HEK293 (cell line): Measurements from ENCODE around the gene KLF11.
"Not testable (repeated sequence)": the region's sequence is repeated elsewhere in the genome, so short reads cannot be mapped to it uniquely, and the experiment has no call there.

Experiments used
- MZF1 ChIP-seq: fragments of 450-650 bp; formaldehyde crosslinking; IDR thresholded peaks from 2 replicates; pipeline ENCODE4 v1.5.1; 2017; ENCODE audit warnings: missing biosample characterization, missing genetic modification characterization, borderline replicate concordance
- ZNF585B ChIP-seq: fragments of 450-650 bp; formaldehyde crosslinking; IDR thresholded peaks from 2 replicates; pipeline ENCODE4 v1.5.1; 2016; ENCODE audit warnings: missing biosample characterization, missing genetic modification characterization
- ZNF624 ChIP-seq: fragments of 450-650 bp; formaldehyde crosslinking; IDR thresholded peaks from 2 replicates; pipeline ENCODE4 v1.5.1; 2017; ENCODE audit warnings: missing biosample characterization, missing genetic modification characterization
- TF ChIP-seq, protein P1 (sequence below): fragments of 450-650 bp; formaldehyde crosslinking; IDR thresholded peaks from 2 replicates; pipeline ENCODE4 v1.5.1; 2016; ENCODE audit warnings: missing biosample characterization, missing genetic modification characterization
- TF ChIP-seq, protein P2 (sequence below): sonication (generic); formaldehyde crosslinking; IDR thresholded peaks from 2 replicates; pipeline ENCODE4 v1.8.1; 2022; ENCODE audit warnings: mild to moderate bottlenecking, moderate library complexity, missing genetic modification reagents
- TF ChIP-seq, protein P3 (sequence below): IDR thresholded peaks from 2 replicates; pipeline ENCODE4 v1.6.1; 2011; ENCODE audit warnings: mild to moderate bottlenecking, low read depth, low read length, borderline replicate concordance
- TF ChIP-seq, protein P4 (sequence below): fragments of 450-650 bp; formaldehyde crosslinking; IDR thresholded peaks from 2 replicates; pipeline ENCODE4 v1.5.1; 2016; ENCODE audit warnings: missing biosample characterization, missing genetic modification characterization, borderline replicate concordance
- TF ChIP-seq, protein P5 (sequence below): fragments of 450-650 bp; formaldehyde crosslinking; IDR thresholded peaks from 2 replicates; pipeline ENCODE4 v1.5.1; 2016; ENCODE audit warnings: missing biosample characterization, missing genetic modification characterization, low read depth

DNA sequence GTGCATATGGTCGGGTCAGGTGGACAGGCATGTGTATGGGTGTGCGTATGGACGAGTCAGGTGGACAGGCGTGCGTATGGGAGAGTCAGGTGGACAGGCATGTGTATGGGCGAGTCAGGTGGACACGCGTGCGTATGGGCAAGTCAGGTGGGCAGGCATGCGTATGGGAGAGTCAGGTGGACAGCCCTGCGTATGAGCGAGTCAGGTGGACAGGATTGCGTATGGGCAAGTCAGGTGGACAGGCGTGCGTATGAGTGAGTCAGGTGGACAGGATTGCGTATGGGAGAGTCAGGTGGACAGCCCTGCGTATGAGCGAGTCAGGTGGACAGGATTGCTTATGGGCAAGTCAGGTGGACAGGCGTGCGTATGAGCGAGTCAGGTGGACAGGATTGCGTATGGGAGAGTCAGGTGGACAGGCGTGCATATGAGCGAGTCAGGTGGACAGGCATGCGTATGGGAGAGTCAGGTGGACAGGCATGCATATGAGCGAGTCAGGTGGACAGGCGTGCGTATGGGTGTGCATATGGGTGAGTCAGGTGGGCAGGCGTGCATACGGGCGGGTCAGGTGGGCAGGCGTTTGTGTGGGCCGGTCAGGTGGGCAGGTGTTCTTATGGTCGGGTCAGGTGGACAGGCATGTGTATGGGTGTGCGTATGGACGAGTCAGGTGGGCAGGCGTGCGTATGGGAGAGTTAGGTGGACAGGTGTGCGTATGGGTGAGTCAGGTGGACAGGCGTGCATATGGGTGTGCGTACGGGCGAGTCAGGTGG is 29.5 kb upstream of the KLF11 start:
- TF ChIP-seq, protein P1, sequence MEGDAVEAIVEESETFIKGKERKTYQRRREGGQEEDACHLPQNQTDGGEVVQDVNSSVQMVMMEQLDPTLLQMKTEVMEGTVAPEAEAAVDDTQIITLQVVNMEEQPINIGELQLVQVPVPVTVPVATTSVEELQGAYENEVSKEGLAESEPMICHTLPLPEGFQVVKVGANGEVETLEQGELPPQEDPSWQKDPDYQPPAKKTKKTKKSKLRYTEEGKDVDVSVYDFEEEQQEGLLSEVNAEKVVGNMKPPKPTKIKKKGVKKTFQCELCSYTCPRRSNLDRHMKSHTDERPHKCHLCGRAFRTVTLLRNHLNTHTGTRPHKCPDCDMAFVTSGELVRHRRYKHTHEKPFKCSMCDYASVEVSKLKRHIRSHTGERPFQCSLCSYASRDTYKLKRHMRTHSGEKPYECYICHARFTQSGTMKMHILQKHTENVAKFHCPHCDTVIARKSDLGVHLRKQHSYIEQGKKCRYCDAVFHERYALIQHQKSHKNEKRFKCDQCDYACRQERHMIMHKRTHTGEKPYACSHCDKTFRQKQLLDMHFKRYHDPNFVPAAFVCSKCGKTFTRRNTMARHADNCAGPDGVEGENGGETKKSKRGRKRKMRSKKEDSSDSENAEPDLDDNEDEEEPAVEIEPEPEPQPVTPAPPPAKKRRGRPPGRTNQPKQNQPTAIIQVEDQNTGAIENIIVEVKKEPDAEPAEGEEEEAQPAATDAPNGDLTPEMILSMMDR (tag by site-specific recombination), result not testable (repeated sequence)
- not testable (repeated sequence) for TF ChIP-seq MZF1, ZNF624, ZNF585B (tag by site-specific recombination)
- TF ChIP-seq, protein P2, sequence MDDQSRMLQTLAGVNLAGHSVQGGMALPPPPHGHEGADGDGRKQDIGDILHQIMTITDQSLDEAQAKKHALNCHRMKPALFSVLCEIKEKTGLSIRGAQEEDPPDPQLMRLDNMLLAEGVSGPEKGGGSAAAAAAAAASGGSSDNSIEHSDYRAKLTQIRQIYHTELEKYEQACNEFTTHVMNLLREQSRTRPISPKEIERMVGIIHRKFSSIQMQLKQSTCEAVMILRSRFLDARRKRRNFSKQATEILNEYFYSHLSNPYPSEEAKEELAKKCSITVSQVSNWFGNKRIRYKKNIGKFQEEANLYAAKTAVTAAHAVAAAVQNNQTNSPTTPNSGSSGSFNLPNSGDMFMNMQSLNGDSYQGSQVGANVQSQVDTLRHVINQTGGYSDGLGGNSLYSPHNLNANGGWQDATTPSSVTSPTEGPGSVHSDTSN (CRISPR knock-in tag), result not testable (repeated sequence)
- TF ChIP-seq, protein P3, sequence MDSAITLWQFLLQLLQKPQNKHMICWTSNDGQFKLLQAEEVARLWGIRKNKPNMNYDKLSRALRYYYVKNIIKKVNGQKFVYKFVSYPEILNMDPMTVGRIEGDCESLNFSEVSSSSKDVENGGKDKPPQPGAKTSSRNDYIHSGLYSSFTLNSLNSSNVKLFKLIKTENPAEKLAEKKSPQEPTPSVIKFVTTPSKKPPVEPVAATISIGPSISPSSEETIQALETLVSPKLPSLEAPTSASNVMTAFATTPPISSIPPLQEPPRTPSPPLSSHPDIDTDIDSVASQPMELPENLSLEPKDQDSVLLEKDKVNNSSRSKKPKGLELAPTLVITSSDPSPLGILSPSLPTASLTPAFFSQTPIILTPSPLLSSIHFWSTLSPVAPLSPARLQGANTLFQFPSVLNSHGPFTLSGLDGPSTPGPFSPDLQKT, result not testable (repeated sequence)
- TF ChIP-seq, protein P4, sequence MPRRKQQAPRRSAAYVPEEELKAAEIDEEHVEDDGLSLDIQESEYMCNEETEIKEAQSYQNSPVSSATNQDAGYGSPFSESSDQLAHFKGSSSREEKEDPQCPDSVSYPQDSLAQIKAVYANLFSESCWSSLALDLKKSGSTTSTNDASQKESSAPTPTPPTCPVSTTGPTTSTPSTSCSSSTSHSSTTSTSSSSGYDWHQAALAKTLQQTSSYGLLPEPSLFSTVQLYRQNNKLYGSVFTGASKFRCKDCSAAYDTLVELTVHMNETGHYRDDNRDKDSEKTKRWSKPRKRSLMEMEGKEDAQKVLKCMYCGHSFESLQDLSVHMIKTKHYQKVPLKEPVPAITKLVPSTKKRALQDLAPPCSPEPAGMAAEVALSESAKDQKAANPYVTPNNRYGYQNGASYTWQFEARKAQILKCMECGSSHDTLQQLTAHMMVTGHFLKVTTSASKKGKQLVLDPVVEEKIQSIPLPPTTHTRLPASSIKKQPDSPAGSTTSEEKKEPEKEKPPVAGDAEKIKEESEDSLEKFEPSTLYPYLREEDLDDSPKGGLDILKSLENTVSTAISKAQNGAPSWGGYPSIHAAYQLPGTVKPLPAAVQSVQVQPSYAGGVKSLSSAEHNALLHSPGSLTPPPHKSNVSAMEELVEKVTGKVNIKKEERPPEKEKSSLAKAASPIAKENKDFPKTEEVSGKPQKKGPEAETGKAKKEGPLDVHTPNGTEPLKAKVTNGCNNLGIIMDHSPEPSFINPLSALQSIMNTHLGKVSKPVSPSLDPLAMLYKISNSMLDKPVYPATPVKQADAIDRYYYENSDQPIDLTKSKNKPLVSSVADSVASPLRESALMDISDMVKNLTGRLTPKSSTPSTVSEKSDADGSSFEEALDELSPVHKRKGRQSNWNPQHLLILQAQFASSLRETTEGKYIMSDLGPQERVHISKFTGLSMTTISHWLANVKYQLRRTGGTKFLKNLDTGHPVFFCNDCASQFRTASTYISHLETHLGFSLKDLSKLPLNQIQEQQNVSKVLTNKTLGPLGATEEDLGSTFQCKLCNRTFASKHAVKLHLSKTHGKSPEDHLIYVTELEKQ (tag by site-specific recombination), result not testable (repeated sequence)
- TF ChIP-seq, protein P5, sequence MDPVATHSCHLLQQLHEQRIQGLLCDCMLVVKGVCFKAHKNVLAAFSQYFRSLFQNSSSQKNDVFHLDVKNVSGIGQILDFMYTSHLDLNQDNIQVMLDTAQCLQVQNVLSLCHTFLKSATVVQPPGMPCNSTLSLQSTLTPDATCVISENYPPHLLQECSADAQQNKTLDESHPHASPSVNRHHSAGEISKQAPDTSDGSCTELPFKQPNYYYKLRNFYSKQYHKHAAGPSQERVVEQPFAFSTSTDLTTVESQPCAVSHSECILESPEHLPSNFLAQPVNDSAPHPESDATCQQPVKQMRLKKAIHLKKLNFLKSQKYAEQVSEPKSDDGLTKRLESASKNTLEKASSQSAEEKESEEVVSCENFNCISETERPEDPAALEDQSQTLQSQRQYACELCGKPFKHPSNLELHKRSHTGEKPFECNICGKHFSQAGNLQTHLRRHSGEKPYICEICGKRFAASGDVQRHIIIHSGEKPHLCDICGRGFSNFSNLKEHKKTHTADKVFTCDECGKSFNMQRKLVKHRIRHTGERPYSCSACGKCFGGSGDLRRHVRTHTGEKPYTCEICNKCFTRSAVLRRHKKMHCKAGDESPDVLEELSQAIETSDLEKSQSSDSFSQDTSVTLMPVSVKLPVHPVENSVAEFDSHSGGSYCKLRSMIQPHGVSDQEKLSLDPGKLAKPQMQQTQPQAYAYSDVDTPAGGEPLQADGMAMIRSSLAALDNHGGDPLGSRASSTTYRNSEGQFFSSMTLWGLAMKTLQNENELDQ (tag by site-specific recombination), result not testable (repeated sequence)
